Coronary artery (tissue), 2 donors: Measurements from ENCODE around the gene PLXNB1.
A peak's percentile ranks its signal among the peaks of the same experiment; 100 is the strongest.

Experiments used
- DNase-seq: peaks from one replicate; pipeline ENCODE4 v3.0.0-alpha.2; 2017; ENCODE audit warnings: low spot score
- H3K27ac ChIP-seq, 2 donors: fragments of 200-600 bp; sonication (generic); one replicate each; pipeline ENCODE4 v1.5.1; 2016 to 2019
- H3K4me3 ChIP-seq: fragments of 200-600 bp; sonication (generic); 2 replicates; pipeline ENCODE4 v1.5.1; 2016; ENCODE audit warnings: mild to moderate bottlenecking, moderate library complexity
- TF ChIP-seq, protein P1 (sequence below): fragments of 200-600 bp; sonication (generic); IDR thresholded peaks from one replicate; pipeline ENCODE4 v1.5.1; 2019; ENCODE audit warnings: antibody characterized with exemption

Gene PLXNB1

DNA sequence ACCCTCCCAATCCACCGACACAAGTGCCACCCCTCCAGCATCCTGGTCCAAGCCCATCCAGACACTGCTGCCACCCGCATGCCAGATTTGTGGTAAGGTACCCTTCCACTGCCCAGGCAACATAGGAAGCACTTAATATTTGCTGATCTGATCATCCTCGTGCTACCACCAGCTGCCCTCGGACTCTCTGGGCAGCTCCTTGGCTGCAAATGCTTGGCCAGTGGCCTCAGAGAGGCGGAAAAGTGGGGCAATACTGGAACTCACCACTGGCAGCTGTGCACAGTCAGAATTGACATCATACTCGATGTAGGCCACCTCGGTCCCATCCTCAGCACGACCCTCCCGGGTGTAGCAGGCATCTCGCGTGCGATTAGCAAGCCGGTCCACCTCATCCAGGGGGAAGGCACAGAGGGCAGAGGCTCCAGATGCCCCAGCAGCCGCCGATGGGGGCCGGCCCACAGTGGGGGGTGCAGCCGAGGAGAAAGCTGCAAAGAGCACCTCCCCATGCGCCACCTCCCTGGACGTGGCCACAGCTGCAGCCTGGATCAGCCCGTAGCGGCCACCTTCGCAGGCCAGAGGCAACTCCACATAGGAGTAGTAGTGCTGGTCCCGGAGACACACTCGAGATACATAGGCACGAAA lies 6.5 kb downstream of the PLXNB1 start:
- Histone ChIP-seq H3K27ac (peak overlapping the region; percentile 1 to 99), H3K4me3 (peak overlapping the region; percentile 35)
- DNase-seq: no peak
- TF ChIP-seq, protein P1, sequence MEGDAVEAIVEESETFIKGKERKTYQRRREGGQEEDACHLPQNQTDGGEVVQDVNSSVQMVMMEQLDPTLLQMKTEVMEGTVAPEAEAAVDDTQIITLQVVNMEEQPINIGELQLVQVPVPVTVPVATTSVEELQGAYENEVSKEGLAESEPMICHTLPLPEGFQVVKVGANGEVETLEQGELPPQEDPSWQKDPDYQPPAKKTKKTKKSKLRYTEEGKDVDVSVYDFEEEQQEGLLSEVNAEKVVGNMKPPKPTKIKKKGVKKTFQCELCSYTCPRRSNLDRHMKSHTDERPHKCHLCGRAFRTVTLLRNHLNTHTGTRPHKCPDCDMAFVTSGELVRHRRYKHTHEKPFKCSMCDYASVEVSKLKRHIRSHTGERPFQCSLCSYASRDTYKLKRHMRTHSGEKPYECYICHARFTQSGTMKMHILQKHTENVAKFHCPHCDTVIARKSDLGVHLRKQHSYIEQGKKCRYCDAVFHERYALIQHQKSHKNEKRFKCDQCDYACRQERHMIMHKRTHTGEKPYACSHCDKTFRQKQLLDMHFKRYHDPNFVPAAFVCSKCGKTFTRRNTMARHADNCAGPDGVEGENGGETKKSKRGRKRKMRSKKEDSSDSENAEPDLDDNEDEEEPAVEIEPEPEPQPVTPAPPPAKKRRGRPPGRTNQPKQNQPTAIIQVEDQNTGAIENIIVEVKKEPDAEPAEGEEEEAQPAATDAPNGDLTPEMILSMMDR: no peak

DNA sequence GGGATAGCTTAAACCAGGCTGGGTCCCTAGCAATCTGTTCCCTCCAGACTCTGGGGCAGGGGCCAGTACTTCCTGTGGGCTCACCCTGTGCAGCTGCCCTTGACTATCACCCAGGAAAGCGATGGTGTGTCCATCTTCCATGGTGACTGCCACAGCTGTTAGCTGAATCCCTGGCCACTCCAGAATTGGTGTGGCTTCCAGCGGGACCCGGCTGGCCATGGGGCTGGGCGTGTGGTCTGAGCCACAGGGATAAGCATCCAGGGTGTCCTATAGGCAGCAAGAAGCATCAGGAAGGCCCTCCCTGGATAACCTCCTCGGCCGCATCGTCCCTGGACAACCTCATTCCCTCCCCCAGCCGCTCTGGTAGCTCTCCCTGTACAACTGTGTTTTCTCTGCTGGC lies 7.2 kb downstream of the PLXNB1 start:
- H3K27ac ChIP-seq: peak overlapping the region; percentile 1 to 99
- no peak for DNase-seq
- TF ChIP-seq, protein P1: no peak
- peak overlapping the region; percentile 35 for H3K4me3 ChIP-seq

DNA sequence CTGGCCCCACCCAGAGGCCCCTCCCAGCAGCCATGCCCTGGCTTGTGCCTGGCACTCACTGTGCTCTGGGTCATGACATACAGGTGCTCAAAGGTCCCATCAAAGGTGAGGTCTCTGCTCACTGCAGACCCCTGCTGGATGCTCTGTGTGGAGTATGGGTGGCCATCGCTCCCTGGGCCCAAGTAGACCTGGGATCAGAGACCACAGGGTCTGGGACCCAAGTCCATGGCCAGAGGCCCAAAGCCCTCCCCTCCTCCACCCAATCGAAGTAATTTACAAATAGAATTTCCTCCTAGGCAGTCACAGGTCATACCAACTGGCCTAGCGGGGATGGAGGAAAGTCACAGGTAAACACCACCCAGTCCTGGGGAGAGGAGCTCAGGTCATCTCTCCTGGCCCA lies 7.6 kb downstream of the PLXNB1 start:
- Histone ChIP-seq H3K4me3 (no peak overlapping the region), H3K27ac (peak overlapping the region; percentile 1 to 99)
- no peak for DNase-seq
- TF ChIP-seq, protein P1: no peak

DNA sequence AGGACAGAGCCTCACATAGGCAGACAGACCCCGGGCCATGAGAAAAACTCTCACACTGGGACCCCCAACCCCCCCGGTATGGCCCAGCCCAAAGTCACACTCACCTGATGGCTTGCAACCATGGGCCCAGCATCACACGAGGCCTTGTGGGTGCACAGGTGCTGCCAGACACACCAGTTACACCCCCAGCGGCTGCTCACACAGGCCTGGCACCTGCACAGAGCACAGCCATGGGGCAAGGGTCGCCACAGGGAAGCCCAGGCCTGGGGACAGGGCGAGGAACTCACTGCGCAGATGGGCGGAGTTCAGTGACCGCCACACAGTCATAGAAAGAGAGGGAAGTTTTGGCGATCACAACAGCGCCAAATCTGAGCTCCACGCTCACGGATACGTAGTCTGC lies 9.3 kb downstream of the PLXNB1 start:
- no peak overlapping the region for H3K27ac ChIP-seq
- TF ChIP-seq, protein P1: no peak
- no peak for DNase-seq
- H3K4me3 ChIP-seq: no peak overlapping the region

DNA sequence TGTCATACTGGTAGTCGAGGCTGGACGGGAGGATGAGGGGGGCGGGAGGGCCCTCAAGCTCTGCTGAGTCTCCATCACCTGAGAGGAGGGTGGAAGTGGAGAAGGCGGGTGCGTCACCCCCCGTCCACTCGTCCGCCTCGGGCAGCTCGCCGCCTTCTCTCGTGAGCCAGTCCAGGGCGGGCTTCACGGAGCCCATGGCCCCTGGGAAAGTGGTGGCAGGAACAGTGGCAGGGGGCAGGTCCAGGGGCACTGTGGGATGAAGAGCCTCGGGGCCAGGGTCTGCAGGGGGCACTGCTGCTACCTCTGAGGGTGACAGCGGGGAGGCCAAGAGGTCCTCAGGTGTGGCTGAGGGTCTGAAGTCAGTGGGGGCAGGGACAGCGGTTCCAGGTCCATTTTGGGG lies 10.3 kb downstream of the PLXNB1 start:
- TF ChIP-seq, protein P1: no peak
- no peak for DNase-seq
- Histone ChIP-seq H3K4me3 (no peak overlapping the region), H3K27ac (no peak overlapping the region)

DNA sequence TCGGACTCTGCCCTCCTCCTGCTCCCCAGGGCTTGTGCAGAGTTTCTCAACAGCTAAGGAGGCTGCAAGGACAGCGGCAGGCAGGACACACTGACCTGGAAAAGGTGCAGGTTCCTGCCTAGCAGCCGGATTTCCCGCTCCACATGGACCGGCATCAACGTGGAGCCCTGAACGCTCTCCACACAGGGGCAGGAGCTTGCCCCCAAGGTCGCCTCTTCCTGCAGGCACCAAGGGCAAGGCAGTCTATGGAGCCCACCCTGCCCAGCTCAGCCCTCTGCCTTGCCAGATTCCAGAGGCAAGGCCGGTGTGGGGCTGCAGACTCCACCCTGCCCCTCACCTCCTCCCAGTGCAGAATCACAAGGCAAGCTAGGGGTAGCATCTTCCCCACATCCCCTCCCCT lies 10.7 kb downstream of the PLXNB1 start:
- TF ChIP-seq, protein P1: no peak
- Histone ChIP-seq H3K27ac (no peak overlapping the region), H3K4me3 (no peak overlapping the region)
- DNase-seq: no peak

DNA sequence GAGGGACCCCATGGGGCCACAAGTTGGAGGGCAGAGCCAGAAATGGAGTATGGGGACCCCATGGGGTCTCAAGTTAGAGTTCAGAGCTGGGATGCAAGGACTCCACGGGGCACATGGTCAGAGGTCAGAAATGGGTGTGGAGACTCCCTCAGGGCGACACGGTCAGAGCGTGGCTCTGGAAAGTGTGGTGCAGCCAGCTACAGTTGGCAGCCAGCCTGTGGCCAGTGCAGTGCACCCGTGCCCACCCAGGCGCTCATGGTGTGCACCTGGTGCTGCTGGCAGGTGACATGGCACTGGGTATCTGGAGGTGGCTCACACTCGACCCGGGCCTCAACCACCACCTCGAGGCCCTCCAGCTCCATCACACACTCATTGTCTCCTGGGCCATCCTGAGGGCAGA lies 11.2 kb downstream of the PLXNB1 start:
- Histone ChIP-seq H3K4me3 (no peak overlapping the region), H3K27ac (peak overlapping the region in 1 of 2 donors; percentile 16)
- no peak for DNase-seq
- TF ChIP-seq, protein P1: no peak
